ENCODE data around the gene AP2A2. TPM values are rescaled to one million over a fixed set of nuclear protein-coding genes. Genes with fewer than 3 reads are reported as not detected.

The AP2A2 gene
- total RNA-seq, 2 donors from 2014 or later = 79.4 to 97.7 TPM

- Mint-ChIP-seq H3K27ac (no peak overlapping the region), H3K4me1 (no peaks in the 10 kb centered on the region), H3K9me3 (no peaks in the 10 kb centered on the region), H3K4me3 (no peak overlapping the region), H3K27me3 (ENCODE audit: insufficient read depth) (no peaks in the 10 kb centered on the region), H3K36me3 (ENCODE audit: low read depth) (peaks cover 55% of the 10 kb centered on the region)
- DNase-seq = no peak
- H3K36me3 ChIP-seq (ENCODE audit: control insufficient read depth, insufficient read depth, low read length) = peaks cover 33% of the 10 kb centered on the region
- H3K27ac ChIP-seq (ENCODE audit: low read depth, low read length) = no peak overlapping the region
- TF ChIP-seq CTCF (conservative IDR thresholded peaks at IDR 0.05) = no peak
- WGBS, 2 experiments (ENCODE audit: insufficient coverage in 1 of 2, insufficient read length in 1 of 2) = 94 to 96% methylated on average over 8 to 9 of the region's 9 CpGs
- peaks cover 2% of the 10 kb centered on the region for H3K9me3 ChIP-seq (ENCODE audit: control insufficient read depth, low read length)
- no peaks in the 10 kb centered on the region for H3K27me3 ChIP-seq (ENCODE audit: control insufficient read depth, insufficient read depth, low read length, poor library complexity, severe bottlenecking)
- no peak overlapping the region for H3K4me3 ChIP-seq (ENCODE audit: low read length)
- no peaks in the 10 kb centered on the region for H3K4me1 ChIP-seq (ENCODE audit: control insufficient read depth, insufficient read depth, low read length)
- no peak overlapping the region for H3K9ac ChIP-seq (ENCODE audit: extremely low read depth, low read length, poor library complexity, severe bottlenecking)
Measured at GRCh38 chr11:969651-970205, 44.1 kb downstream of the AP2A2 start.

GRCh38 chr11:970319-970871, 44.7 kb downstream of the AP2A2 start:
- Mint-ChIP-seq H3K4me1 (no peaks in the 10 kb centered on the region), H3K9me3 (no peaks in the 10 kb centered on the region), H3K27ac (no peak overlapping the region), H3K36me3 (ENCODE audit: low read depth) (peaks cover 57% of the 10 kb centered on the region), H3K27me3 (ENCODE audit: insufficient read depth) (no peaks in the 10 kb centered on the region), H3K4me3 (no peak overlapping the region)
- no peak overlapping the region for H3K4me3 ChIP-seq (ENCODE audit: low read length)
- peaks cover 32% of the 10 kb centered on the region for H3K36me3 ChIP-seq (ENCODE audit: control insufficient read depth, insufficient read depth, low read length)
- no peak for TF ChIP-seq CTCF (conservative IDR thresholded peaks at IDR 0.05)
- H3K9me3 ChIP-seq (ENCODE audit: control insufficient read depth, low read length) = no peaks in the 10 kb centered on the region
- H3K4me1 ChIP-seq (ENCODE audit: control insufficient read depth, insufficient read depth, low read length) = no peaks in the 10 kb centered on the region
- H3K27me3 ChIP-seq (ENCODE audit: control insufficient read depth, insufficient read depth, low read length, poor library complexity, severe bottlenecking) = no peaks in the 10 kb centered on the region
- H3K9ac ChIP-seq (ENCODE audit: extremely low read depth, low read length, poor library complexity, severe bottlenecking) = no peak overlapping the region
- no peak overlapping the region for H3K27ac ChIP-seq (ENCODE audit: low read depth, low read length)
- WGBS, 2 experiments (ENCODE audit: insufficient coverage in 1 of 2, insufficient read length in 1 of 2) = 88 to 91% methylated on average over 22 to 26 of the region's 26 CpGs
- no peak for DNase-seq

- peak overlapping the region; percentile 76 for H3K27ac Mint-ChIP-seq
- no peaks in the 10 kb centered on the region for H3K27me3 Mint-ChIP-seq (ENCODE audit: insufficient read depth)
- no peak overlapping the region for H3K27ac ChIP-seq (ENCODE audit: low read depth, low read length)
Measured at GRCh38 chr11:971092-971690, 45.5 kb downstream of the AP2A2 start.

More at GRCh38 chr11:971092-971690, 45.5 kb downstream of the AP2A2 start:
- TF ChIP-seq CTCF (conservative IDR thresholded peaks at IDR 0.05) = no peak
- H3K4me1 Mint-ChIP-seq = peaks cover 3% of the 10 kb centered on the region
- Histone ChIP-seq H3K4me3 (ENCODE audit: low read length) (no peak overlapping the region), H3K9me3 (ENCODE audit: control insufficient read depth, low read length) (no peaks in the 10 kb centered on the region), H3K36me3 (ENCODE audit: control insufficient read depth, insufficient read depth, low read length) (peaks cover 29% of the 10 kb centered on the region), H3K27me3 (ENCODE audit: control insufficient read depth, insufficient read depth, low read length, poor library complexity, severe bottlenecking) (no peaks in the 10 kb centered on the region), H3K9ac (ENCODE audit: extremely low read depth, low read length, poor library complexity, severe bottlenecking) (no peak overlapping the region), H3K4me1 (ENCODE audit: control insufficient read depth, insufficient read depth, low read length) (no peaks in the 10 kb centered on the region)
- DNase-seq = no peak
- H3K36me3 Mint-ChIP-seq (ENCODE audit: low read depth) = peaks cover 55% of the 10 kb centered on the region
- no peak overlapping the region for H3K4me3 Mint-ChIP-seq
- 81 to 91% methylated on average over 3 to 12 of the region's 12 CpGs for WGBS, 2 experiments (ENCODE audit: insufficient coverage in 1 of 2, insufficient read length in 1 of 2)
- H3K9me3 Mint-ChIP-seq = no peaks in the 10 kb centered on the region
